GM12874 (cell line): ENCODE data around the gene PDE10A.

Experiments
- TF ChIP-seq, protein P1 (sequence below): IDR thresholded peaks from 2 replicates; pipeline ENCODE4 v1.5.1; 2011; ENCODE audit warnings: low read depth, mild to moderate bottlenecking, control low read depth, low read length, moderate library complexity; ENCODE audit not compliant: insufficient read depth

Gene PDE10A

GRCh38 chr6:165701564-165702354 lies 38.7 kb upstream of the PDE10A start:
- TF ChIP-seq, protein P1, sequence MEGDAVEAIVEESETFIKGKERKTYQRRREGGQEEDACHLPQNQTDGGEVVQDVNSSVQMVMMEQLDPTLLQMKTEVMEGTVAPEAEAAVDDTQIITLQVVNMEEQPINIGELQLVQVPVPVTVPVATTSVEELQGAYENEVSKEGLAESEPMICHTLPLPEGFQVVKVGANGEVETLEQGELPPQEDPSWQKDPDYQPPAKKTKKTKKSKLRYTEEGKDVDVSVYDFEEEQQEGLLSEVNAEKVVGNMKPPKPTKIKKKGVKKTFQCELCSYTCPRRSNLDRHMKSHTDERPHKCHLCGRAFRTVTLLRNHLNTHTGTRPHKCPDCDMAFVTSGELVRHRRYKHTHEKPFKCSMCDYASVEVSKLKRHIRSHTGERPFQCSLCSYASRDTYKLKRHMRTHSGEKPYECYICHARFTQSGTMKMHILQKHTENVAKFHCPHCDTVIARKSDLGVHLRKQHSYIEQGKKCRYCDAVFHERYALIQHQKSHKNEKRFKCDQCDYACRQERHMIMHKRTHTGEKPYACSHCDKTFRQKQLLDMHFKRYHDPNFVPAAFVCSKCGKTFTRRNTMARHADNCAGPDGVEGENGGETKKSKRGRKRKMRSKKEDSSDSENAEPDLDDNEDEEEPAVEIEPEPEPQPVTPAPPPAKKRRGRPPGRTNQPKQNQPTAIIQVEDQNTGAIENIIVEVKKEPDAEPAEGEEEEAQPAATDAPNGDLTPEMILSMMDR, result no peak

GRCh38 chr6:165701005-165701404 lies 38.0 kb upstream of the PDE10A start:
- TF ChIP-seq, protein P1, result no peak

- TF ChIP-seq, protein P1, result no peak
These were observed 35.8 kb upstream of the PDE10A start for GRCh38 chr6:165698868-165699267.

GRCh38 chr6:165697171-165697570 lies 34.1 kb upstream of the PDE10A start:
- TF ChIP-seq, protein P1, result no peak

DNA sequence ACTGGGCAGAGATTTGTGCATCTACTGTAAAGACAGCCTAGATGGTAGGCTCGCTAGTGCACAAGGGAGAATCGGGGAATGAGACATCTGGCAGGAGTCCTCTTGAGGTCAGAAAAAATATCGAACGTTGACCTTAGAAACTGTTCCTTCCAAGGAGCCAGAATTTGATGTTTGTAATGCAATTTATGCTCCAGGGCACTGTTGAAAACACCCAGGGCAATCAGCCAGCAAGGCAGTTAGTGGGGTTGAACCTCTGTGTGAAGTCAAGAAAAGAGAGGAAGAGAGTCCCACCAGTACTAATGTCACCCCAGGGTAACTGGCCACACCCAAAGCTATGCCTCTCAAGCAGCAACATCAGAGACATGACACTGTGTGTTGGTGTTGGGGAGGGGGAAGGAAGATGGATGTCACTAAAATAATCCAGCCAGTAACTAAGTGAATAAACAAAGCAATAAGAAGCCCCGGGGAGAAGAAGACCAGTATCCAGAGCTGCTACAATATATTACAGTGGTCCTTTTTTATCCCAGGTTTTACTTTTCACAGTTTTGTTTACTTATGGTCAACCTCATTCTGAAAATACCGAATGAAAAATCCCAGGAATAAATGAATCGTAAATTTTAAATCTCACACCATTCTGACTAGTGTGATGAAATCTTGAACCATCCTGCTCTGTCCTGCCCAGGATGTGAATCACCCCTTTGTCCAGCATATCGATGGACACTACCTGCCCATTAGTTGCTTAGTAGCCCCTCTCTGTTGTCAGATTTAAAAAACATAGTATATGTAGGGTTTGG lies 32.9 kb upstream of the PDE10A start:
- TF ChIP-seq, protein P1, result no peak

- TF ChIP-seq, protein P1, result no peak
These were observed 31.3 kb upstream of the PDE10A start for GRCh38 chr6:165694296-165694695.

DNA sequence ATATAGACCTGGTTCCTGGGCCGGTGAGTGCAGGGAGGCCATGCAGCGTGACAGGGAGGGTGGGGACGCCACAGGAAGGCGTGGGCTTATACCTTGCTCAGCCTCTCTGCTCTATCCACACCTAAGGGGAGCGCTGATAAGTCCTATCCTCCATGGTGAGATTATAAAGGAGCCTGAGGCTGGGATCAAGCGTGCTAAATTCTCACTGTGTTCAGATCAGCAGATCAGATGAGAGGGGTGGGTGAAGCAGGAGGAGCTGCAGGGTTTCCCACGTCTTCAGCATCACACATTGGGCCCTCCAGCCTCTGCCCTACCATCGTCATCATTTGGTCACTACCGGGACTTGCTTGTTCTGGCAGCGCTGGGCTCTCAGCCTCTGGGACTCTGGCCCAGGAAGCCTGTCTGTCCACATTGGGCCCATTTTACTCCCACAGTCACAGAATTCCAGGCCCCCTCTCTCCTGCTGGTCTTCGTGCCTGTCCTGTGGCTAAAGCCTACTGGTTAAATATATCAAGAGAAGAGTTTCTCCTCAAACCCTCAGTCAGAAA lies 29.1 kb upstream of the PDE10A start:
- TF ChIP-seq, protein P1, result no peak
